ENCODE measurements around the gene ANXA6.

GRCh38 chr5:151067632-151068432 is 89.7 kb downstream of the ANXA6 start:
- no peak for TF ChIP-seq CTCF (IDR thresholded peaks at IDR 0.05)
- TF ChIP-seq POLR2AphosphoS5 (IDR thresholded peaks at IDR 0.05), result no peak
- TF ChIP-seq EP300 (IDR thresholded peaks at IDR 0.05), result no peak
- TF ChIP-seq POLR2A (IDR thresholded peaks at IDR 0.05), result no peak
